ENCODE measurements around the gene EBF3. TPM values are rescaled to one million over a fixed set of nuclear protein-coding genes. Genes with fewer than 3 reads are reported as not detected.

The EBF3 gene
- total RNA-seq, 1 experiment from 2014 or later: not detected

DNA sequence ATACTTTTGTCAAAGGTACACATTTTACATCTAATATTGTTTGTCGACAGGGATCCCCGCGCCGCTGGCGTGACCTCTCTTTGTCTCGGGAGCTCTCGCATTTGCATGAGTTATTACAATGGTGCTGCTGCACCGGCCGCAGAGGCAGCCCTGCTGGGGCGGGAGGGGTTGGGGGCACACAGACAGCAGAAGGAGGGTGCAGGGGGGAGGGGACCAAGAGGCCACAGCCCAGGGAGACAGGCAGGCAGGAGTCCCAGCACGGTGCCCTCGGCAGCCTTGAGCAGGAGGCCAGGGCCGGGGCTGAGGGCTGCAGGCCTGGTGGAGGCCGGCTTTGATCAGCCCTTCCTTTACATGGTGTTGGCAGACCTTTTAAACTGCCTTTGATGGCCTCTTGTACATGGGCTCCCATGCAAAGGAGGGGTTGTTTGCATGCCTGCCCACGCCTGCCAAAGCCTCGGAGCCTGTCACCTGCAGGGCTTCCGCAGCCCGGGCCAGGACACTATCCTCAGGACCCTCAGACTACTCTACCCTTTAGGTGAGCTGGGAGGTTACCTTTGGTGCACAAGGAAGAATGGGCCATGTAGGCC, 95.5 kb downstream of the EBF3 start:
- Histone ChIP-seq H2AFZ (no peak overlapping the region), H3K36me3 (ENCODE audit: low read depth) (no peaks in the 10 kb centered on the region), H3K9me2 (ENCODE audit: insufficient read depth) (no peaks in the 10 kb centered on the region), H3K27ac (no peak overlapping the region), H3K79me2 (ENCODE audit: low read depth) (no peaks in the 10 kb centered on the region), H3K9me3 (ENCODE audit: insufficient read depth, low read depth) (no peaks in the 10 kb centered on the region), H3K4me3 (no peak overlapping the region), H3K4me1 (replicated peaks; ENCODE audit: insufficient read depth) (no peaks in the 10 kb centered on the region), H4K20me1 (ENCODE audit: insufficient read depth) (no peaks in the 10 kb centered on the region), H3F3A (ENCODE audit: insufficient read depth, low read depth) (no peaks in the 10 kb centered on the region), H3K27me3 (ENCODE audit: insufficient read depth, low read depth) (peaks cover 52% of the 10 kb centered on the region), H3K4me2 (no peak overlapping the region)
- TF ChIP-seq, protein P1, sequence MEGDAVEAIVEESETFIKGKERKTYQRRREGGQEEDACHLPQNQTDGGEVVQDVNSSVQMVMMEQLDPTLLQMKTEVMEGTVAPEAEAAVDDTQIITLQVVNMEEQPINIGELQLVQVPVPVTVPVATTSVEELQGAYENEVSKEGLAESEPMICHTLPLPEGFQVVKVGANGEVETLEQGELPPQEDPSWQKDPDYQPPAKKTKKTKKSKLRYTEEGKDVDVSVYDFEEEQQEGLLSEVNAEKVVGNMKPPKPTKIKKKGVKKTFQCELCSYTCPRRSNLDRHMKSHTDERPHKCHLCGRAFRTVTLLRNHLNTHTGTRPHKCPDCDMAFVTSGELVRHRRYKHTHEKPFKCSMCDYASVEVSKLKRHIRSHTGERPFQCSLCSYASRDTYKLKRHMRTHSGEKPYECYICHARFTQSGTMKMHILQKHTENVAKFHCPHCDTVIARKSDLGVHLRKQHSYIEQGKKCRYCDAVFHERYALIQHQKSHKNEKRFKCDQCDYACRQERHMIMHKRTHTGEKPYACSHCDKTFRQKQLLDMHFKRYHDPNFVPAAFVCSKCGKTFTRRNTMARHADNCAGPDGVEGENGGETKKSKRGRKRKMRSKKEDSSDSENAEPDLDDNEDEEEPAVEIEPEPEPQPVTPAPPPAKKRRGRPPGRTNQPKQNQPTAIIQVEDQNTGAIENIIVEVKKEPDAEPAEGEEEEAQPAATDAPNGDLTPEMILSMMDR (conservative IDR thresholded peaks at IDR 0.05): no peak
- no peak for TF ChIP-seq EZH2 (IDR thresholded peaks at IDR 0.05; ENCODE audit: low read depth)
- DNase-seq: no peak
- ChIA-PET POLR2A (ENCODE audit: unreplicated experiment) (no interaction called here), CTCF (no interaction called here)
- BruUV-seq (replicated peaks): no TSS peak
- intact Hi-C loops (cut with micrococcal nuclease; ENCODE audit: unreplicated experiment): no loop called here

DNA sequence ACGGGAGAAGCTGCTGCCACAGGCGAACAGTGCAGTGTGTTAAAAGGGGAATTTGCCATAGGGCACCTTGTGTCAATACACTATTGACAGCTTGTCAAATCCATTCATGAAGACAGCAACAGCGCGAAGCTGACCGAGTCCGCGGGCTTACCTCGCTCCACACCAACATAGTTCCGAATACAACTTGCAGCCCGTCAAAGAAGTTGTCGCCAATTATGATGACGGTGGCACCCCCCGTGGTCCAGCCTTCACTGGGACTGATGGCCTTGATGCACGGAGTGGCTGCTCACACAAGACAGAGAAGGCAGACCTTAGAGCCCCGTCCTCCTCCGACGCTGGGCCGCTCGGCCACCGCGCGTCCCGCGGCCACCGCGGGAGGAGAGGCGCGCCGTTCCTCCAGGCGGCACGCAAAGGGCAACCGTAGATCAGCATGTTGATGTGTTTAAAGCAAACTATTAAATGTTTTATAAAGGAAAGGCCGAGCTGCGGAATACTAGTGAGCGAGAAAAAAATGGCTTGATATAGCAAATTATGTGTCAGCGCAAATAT, 96.4 kb downstream of the EBF3 start:
- Histone ChIP-seq H3K9me2 (ENCODE audit: insufficient read depth) (no peaks in the 10 kb centered on the region), H3K4me1 (replicated peaks; ENCODE audit: insufficient read depth) (no peaks in the 10 kb centered on the region), H2AFZ (no peak overlapping the region), H4K20me1 (ENCODE audit: insufficient read depth) (no peaks in the 10 kb centered on the region), H3K27ac (no peak overlapping the region), H3K4me3 (no peak overlapping the region), H3K79me2 (ENCODE audit: low read depth) (no peaks in the 10 kb centered on the region), H3K9me3 (ENCODE audit: insufficient read depth, low read depth) (no peaks in the 10 kb centered on the region), H3F3A (ENCODE audit: insufficient read depth, low read depth) (no peaks in the 10 kb centered on the region), H3K27me3 (ENCODE audit: insufficient read depth, low read depth) (peaks cover 53% of the 10 kb centered on the region), H3K36me3 (ENCODE audit: low read depth) (no peaks in the 10 kb centered on the region), H3K4me2 (no peak overlapping the region)
- ChIA-PET CTCF (no interaction called here), POLR2A (ENCODE audit: unreplicated experiment) (no interaction called here)
- intact Hi-C loops (cut with micrococcal nuclease; ENCODE audit: unreplicated experiment): no loop called here
- no peak for DNase-seq
- no peak for TF ChIP-seq EZH2 (IDR thresholded peaks at IDR 0.05; ENCODE audit: low read depth)
- TF ChIP-seq, protein P1 (conservative IDR thresholded peaks at IDR 0.05): no peak
- BruUV-seq (replicated peaks): no TSS peak

DNA sequence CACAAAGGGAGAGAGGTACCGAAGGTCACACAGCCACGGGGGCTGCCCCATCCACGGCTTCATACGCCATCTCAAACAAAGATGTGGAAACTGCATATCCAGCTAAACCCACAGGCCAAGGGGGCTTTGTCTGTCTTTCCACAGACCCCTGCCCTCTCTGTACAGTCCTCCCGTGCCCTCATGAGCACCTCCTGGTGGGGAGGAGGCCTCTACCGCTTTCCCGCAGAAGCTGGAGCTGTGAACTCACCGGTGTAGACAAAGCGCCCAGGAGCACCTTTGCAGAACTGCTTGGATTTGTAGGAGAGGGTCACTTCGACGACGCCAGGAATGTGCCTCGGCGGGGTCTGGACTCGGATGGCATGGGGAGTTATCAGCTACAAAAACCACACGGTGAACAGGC, 97.2 kb downstream of the EBF3 start:
- DNase-seq: no peak
- Histone ChIP-seq H3K79me2 (ENCODE audit: low read depth) (no peaks in the 10 kb centered on the region), H3K9me3 (ENCODE audit: insufficient read depth, low read depth) (no peaks in the 10 kb centered on the region), H3K4me1 (replicated peaks; ENCODE audit: insufficient read depth) (no peaks in the 10 kb centered on the region), H3K36me3 (ENCODE audit: low read depth) (no peaks in the 10 kb centered on the region), H3K4me3 (no peak overlapping the region), H3K27me3 (ENCODE audit: insufficient read depth, low read depth) (peaks cover 53% of the 10 kb centered on the region), H3F3A (ENCODE audit: insufficient read depth, low read depth) (no peaks in the 10 kb centered on the region), H2AFZ (no peak overlapping the region), H3K27ac (no peak overlapping the region), H3K9me2 (ENCODE audit: insufficient read depth) (no peaks in the 10 kb centered on the region), H4K20me1 (ENCODE audit: insufficient read depth) (no peaks in the 10 kb centered on the region), H3K4me2 (no peak overlapping the region)
- CTCF ChIA-PET: no interaction called here
- no TSS peak for BruUV-seq (replicated peaks)
- intact Hi-C loops (cut with micrococcal nuclease; ENCODE audit: unreplicated experiment): no loop called here
- POLR2A ChIA-PET (ENCODE audit: unreplicated experiment): no interaction called here
- TF ChIP-seq EZH2 (IDR thresholded peaks at IDR 0.05; ENCODE audit: low read depth): no peak
- TF ChIP-seq, protein P1 (conservative IDR thresholded peaks at IDR 0.05): no peak

Measured in PC-9 (cell line).